ENCODE measurements around the gene GORASP2.

DNA sequence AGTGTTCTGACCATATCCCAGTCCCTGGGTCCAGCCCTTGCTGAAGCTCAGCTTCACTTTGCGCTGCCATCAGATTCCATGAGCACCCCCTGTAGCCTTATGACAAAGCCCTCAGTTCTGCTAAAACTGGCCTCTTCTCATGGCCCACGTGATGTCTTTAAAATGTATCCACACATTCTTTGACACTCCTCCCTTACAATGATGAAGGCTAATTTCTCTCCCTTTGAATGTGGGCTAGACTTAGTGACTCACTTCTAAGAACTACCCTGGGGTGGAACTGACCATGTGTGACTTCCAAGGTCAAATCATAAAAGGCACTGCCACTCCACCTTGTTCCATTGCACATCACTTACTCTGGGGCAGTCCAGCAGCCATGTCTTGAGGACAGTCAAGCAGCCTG lies 45.4 kb upstream of the GORASP2 start:
- TF ChIP-seq CTCF (IDR thresholded peaks at IDR 0.05) (no peak), EZH2 (IDR thresholded peaks at IDR 0.05) (no peak), EZH2phosphoT487 (IDR thresholded peaks at IDR 0.05) (no peak)

Data from neural progenitor cell (in vitro differentiated cells).